GM12873 (cell line): ENCODE results near the gene TSEN54.

Experiments used
- TF ChIP-seq, protein P1 (sequence below): IDR thresholded peaks from 2 replicates; pipeline ENCODE4 v1.5.1; 2012; ENCODE audit warnings: low read depth, mild to moderate bottlenecking, moderate library complexity, low read length, control low read depth; ENCODE audit not compliant: insufficient read depth; ENCODE audit errors: missing control alignments

Gene TSEN54

DNA sequence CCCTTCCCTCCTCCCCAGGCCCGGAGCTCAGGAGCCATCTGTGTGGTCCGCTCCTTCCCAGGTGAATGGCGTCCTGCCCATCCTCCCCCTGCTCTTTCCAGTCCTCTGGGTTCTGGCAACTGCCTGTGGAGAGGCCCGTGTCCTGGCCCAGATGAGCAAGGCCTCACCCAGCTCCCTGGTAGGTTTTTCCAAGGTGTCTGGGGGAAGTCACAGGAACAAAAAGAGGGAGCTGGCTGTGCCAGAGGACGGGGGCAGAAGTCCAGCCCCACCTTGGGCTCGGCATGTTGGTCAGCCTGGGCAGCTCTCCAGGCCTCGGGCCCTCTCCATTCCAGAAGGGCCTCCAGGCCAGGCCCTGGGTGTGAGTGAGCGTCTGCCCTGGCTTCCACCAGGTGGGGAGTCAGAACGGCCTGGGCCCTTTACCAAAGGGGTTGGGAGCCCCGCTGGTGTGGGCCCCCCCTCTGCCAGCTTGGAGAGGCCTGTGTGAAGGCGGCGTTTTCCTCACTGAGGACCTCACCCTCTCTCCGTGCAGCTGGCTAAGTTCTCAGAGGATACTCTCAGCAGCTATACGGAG is 26.1 kb upstream of the TSEN54 start:
- TF ChIP-seq, protein P1, sequence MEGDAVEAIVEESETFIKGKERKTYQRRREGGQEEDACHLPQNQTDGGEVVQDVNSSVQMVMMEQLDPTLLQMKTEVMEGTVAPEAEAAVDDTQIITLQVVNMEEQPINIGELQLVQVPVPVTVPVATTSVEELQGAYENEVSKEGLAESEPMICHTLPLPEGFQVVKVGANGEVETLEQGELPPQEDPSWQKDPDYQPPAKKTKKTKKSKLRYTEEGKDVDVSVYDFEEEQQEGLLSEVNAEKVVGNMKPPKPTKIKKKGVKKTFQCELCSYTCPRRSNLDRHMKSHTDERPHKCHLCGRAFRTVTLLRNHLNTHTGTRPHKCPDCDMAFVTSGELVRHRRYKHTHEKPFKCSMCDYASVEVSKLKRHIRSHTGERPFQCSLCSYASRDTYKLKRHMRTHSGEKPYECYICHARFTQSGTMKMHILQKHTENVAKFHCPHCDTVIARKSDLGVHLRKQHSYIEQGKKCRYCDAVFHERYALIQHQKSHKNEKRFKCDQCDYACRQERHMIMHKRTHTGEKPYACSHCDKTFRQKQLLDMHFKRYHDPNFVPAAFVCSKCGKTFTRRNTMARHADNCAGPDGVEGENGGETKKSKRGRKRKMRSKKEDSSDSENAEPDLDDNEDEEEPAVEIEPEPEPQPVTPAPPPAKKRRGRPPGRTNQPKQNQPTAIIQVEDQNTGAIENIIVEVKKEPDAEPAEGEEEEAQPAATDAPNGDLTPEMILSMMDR: no peak

DNA sequence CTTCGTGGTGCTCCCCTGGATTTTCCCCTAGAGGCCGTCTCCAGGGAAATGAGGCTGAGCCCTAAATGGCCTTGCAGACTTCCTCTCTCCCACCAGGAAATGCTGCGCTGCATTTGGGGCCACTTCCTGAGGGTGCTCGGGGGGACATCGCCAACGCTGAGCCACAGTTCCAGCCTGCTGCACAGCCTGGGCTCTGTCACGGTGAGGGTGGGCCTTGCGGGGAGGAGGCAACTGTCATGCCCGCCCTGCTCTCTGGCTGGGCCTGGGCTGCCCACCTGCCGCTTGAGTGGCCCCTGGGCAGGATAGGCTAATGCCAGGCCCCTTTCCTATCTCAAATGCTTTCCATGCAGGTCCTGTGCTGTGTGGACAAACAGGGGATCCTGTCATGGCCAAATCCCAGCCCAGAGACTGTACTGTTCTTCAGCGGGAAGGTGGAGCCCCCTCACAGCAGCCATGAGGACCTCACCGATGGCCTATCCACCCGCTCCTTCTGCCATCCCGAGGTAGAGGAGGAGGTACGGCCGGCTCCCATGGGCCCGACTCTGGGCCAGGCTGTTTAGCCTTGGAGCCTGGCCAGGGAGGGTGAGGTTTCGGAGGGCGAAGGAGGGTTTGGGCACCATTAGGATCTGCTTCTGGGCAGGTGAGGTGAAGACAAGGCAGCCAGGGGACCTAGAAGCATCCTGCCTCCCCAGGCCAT is 25.2 kb upstream of the TSEN54 start:
- TF ChIP-seq, protein P1: no peak

DNA sequence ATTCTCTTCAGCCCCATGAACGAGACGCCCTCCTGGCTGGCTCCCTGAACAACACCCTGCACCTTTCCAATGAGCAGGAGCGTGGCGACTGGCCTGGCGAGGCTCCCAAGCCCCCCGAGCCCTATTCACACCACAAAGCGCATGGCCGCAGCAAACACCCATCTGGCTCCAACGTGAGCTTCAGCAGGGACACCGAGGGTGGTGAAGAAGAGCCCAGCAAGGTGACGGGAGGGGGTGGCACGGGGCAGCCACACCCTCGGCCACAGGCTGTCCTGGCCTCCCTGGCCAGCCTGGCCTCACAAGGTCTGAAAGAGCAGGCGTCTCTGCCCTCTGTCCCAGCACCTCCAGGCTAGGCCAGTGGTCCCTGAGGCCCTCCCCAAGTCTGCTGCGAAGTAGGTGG is 24.6 kb upstream of the TSEN54 start:
- TF ChIP-seq, protein P1: no peak

DNA sequence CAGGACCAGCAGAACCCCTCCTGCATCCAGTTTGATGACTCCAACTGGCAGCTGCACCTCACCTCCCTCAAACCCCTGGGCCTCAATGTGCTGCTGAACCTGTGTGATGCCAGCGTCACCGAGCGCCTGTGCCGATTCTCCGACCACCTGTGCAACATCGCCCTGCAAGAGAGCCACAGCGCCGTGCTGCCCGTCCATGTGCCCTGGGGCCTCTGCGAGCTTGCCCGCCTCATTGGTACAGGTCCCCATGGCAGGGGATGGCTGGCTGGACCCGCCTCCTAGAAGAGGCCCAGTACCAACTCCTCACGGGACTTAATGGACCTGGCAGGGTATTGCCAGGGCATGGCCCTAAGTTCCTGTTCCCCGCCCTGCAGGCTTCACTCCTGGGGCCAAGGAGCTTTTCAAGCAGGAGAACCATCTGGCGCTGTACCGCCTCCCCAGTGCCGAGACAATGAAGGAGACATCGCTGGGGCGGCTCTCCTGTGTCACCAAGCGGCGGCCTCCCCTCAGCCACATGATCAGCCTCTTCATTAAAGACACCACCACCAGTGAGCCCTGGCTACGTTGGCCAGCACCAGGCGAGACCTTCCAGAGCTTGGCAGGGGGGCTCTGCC is 23.7 kb upstream of the TSEN54 start:
- TF ChIP-seq, protein P1: no peak

DNA sequence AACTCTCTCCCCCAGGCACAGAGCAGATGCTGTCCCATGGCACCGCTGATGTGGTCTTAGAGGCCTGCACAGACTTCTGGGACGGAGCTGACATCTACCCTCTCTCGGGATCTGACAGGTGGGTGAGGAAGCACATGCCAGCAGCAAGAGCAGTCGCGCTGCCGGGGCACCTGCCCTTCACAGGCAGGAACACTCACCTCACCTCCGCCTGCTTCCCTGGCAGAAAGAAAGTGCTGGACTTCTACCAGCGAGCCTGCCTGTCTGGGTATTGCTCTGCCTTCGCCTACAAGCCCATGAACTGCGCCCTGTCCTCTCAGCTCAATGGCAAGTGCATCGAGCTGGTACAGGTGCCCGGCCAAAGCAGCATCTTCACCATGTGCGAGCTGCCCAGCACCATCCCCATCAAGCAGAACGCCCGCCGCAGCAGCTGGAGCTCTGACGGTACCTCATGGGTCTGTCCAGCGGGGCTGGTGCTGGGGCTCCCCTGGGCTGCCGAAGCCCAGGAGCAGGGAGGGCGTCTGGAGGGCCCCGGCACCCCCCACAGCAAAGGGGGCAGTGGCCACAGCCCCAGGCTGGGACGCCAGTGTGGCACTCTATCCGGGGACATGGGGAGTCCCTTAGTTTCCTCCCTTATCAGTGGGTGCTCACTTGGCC is 22.7 kb upstream of the TSEN54 start:
- TF ChIP-seq, protein P1: no peak

DNA sequence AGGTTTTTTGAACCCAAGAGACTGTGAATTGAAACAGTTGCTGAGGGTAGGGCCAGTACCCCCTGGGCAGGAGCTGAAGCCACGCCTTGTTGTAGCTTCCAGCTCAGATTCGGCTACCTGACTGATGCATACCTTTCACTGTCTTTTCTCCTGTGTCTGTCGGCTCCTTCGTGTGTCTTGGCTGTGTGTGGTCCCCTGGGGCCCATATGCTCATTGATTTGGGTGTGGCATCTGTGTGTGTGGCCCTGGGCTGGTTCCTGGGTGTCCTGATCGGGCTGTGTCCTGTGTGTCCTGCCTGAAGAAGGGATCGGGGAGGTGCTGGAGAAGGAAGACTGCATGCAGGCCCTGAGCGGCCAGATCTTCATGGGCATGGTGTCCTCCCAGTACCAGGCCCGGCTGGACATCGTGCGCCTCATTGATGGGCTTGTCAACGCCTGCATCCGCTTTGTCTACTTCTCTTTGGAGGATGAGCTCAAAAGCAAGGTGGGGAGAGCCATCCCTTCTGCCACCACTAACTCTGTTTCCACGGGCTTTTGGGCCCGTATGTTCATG is 21.9 kb upstream of the TSEN54 start:
- TF ChIP-seq, protein P1: no peak

DNA sequence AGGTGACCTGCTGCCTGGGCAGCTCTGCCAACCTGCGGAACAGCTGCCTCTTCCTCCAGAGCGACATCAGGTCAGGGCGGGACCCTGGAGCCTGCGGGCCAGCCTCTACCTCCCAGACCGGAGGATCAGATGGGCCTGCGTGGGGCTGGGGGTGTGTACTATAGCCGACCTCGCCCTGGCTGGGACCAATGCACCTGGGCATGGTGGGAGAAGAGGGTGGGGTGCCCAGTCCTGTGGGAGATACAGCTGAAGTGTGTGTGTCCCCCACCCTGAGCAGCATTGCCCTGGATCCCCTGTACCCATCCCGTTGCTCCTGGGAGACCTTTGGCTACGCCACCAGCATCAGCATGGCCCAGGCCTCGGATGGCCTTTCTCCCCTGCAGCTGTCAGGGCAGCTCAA is 20.3 kb upstream of the TSEN54 start:
- TF ChIP-seq, protein P1: no peak
